Activated CD4-positive, alpha-beta T cell treated with anti-CD3 and anti-CD28 coated beads, Interleukin-2, Interleukin-4, amounts not matched to agents 100 ng/mL and 50 ng/mL, durations not matched to agents 16 hours and 8 hours (primary cell): ENCODE results near the gene TMEM247.

Experiments
- DNase-seq: peaks from one replicate; pipeline ENCODE4 v3.0.0-alpha.2; 2020; ENCODE audit warnings: low spot score

TMEM247 gene

DNA sequence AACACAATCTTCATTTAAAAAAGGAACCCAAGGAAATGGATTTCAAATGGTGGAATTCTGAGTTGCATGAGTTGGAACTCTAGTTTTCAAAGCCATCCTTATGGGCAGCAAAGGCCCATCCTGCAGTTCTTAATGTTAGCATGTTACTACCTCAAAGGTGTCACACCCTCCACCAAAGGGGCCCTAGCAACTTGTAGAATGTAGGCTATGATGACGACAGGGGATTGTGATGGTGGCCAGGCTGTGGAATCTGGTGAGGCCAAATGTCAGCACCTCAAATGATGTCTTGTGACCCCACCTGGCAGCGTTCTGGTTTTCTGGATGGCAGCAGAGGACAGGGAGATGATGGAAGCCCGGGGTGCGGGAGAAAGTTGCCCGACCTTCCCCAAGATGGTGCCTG is at the start of gene TMEM247:
Gene TMEM247 (plus strand): TSS at position 301 of the 400 bp plus-strand sequence.
- DNase-seq = no peak

DNA sequence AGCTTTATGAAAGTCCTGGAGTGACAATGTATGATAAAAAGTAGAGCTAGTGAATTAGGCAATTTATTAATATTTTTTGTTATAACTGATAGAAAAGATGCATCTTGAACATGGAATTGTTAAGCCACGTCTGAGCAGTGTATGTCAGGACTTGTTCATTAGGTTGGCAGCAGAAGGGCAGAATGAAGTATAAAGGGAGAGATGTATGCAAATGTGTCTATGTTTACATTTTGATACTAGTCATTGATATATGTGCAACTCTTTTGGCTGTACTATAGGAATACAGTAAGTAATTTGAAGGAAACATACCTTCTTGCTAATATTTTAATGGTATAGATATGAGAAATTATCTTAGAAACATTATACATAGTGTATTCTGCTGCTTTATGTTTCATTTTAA is 49.0 kb upstream of the TMEM247 start:
- DNase-seq = no peak

DNA sequence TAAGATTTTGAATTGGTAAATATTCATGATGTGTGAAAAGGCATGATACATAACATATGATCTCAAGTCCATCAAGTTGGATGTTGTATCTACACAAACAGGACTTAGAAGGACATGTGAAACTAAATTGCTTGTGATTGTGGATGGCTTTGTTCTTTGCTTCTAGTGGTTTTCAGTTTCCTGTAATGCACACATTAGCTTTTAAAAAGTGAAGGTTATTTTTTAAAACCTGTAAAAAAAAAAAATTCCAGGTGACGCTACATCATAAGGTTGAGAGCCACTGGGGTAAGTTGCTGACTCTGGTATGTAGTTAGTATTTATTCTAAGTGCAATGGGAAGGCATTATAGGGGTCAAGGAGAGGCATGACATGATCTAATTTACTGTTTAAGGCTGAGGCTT is 48.4 kb upstream of the TMEM247 start:
- DNase-seq = no peak

DNA sequence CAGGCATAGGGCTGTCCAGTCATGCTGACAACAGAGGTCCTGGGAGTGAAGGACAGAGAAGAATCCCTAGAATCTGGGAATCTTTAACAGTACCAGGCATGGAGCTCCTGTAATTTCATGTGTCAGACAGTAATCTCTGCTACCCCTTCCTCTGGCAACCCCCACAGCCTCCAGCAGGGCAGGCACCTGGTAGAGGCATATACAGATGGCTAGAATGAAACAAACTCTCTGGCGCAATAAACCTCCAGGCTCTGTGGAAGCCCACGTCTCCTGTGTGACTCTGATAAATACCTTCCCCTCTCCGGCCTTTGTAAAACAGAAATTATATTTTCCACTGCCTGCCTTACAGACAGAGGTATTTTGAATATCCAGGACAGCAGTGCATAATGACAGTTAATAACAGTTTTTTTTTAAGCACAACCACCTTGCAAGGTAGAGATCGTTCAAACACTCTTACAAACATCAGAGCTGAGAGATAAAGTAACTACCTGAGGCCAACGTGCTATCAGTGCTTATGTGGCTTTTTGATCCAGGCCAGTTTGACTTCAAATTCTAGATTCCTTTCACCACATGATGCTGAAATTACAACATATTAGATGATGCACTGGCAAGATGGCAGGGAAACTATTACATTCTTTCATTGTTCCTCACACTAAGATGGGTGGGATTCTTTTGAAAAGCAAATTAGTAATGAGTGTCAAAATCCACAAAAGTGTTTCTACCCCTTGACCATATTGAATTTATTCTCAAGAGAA is 47.7 kb upstream of the TMEM247 start:
- no peak for DNase-seq

DNA sequence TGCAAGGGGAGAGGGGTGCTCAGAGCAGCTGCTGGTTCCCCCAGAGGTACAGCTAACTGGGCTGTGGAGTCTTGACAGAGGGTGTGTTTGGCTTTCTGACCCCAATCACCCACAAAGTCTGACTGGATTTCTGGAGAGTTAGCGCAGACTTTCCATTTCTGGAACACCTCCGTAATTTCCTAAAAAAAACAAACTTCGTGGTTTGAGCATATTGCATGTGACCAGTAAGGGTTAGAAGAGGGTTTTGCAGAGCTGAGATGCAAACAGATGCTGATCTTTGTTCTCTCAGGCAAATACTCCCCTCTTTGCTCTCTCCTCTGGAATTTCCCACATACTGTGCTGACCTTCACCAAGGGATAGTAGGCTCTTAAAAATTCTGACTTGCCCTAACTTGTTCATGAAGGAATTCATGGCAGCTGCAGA is 44.5 kb upstream of the TMEM247 start:
- no peak for DNase-seq

DNA sequence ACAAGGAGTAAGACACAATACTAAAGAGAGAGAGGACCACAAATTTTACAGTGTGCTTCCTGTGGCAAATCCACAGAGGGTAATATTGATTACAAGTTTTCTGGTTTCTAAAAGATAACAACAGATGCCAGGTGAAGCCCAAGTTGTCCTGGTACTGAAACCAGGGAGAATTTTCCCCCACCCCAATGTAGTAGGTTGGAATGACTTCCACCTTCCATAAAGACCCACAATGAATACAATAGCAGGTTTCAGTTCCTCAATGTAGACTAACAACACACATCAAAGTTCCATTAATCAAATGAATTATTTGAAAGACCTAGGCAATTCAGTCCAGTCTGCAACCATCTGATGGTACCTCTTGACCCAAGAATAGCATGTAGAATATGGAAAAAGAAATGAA is 44.0 kb upstream of the TMEM247 start:
- no peak for DNase-seq

DNA sequence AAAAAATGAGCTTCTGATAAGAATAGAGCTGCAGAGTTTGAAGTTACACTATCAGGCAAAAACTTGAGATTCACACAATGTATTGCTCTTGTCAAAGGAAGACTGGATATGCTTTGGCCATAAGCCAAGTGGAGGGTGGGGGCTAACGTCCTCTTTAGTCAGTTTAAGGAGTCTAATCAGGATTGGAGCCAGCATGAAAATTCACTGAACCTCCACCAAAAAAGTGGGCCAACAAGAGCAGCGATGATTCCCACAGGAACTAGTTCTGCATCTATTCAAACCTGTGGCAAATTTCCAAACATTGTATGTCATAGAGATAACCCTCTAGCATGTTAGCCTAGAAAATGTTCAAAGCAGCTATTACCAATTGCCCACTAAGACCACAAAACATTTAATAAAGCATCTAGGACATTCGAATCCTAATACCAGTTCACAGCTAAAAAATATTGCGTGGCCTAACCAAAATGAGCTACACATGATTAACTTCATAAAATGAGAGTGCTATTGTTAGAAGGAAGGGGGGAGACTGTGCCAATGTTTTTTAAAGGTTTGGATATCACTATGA is 43.5 kb upstream of the TMEM247 start:
- no peak for DNase-seq

DNA sequence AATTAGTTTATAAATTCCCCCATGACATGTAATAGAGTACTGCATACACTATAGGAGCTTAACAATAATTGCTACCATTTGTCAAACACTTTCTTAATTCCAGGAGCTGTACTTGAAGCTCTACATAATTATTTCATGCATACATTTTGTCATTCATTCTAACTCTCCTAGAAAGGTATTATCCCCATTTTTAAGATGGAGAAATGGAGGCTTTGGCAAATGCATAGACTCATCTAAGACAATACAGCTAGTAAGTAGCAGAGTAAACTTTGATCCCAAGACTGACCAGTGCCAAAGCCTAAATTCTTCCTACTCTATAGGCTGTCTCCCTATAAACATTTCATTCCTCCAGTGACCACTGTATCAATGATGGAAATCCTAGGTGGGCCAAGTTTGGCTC is 42.6 kb upstream of the TMEM247 start:
- no peak for DNase-seq

DNA sequence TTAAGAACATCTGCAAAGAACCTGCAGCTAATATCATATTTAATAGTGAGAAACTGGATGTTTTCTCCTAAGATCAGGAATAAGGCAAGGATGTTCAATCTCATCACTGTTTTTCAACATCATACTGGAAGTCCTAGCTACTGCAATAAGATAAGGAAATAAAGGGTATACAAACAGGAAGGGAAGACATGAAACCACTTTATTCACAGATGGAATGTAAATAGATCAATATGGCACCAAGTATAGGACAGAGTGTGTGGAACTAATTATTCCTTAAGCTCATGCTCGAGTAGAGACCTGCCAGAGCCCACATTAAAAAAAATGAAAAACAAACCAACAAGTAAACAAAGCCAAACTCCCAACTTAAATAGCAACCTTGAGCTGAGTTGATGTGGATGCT is 41.3 kb upstream of the TMEM247 start:
- no peak for DNase-seq

DNA sequence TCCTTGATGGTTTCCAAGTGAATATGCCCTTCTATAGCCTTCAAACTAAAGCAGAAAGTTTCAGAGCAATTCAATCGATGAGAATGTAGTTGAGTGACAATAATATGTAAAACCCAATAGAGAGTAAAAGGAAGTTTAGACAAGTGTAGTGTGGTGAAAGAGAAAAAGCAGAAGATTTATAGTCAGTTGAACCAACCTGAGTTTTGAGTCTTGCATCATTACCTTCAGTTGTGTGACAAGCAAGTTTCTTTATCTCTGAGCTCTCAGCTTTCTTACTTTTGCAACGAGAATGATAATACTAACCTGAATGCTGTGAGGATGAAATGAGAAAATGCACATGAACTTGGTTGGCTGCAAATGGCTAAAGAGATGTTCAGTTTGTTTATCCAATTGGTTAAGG is 40.6 kb upstream of the TMEM247 start:
- DNase-seq = no peak

DNA sequence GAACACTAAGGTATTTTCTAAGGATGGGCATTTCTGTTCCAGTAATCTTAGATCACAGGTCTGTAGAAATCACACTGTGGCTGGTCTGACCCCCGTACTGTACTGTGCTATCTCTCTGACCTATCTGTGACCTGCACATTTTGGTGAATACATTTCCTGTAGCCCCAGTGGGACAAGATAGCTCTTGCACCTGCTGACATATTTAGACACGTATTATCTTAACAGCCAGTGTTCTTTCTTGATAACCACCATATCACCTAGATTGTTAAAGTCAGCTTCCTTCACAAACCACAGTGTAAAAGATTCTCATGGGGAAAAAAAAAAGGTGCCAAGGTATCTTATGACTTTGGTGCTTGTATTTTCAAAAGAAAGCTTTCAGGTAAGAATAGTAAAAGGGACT is 39.8 kb upstream of the TMEM247 start:
- DNase-seq = peak; percentile 8

DNA sequence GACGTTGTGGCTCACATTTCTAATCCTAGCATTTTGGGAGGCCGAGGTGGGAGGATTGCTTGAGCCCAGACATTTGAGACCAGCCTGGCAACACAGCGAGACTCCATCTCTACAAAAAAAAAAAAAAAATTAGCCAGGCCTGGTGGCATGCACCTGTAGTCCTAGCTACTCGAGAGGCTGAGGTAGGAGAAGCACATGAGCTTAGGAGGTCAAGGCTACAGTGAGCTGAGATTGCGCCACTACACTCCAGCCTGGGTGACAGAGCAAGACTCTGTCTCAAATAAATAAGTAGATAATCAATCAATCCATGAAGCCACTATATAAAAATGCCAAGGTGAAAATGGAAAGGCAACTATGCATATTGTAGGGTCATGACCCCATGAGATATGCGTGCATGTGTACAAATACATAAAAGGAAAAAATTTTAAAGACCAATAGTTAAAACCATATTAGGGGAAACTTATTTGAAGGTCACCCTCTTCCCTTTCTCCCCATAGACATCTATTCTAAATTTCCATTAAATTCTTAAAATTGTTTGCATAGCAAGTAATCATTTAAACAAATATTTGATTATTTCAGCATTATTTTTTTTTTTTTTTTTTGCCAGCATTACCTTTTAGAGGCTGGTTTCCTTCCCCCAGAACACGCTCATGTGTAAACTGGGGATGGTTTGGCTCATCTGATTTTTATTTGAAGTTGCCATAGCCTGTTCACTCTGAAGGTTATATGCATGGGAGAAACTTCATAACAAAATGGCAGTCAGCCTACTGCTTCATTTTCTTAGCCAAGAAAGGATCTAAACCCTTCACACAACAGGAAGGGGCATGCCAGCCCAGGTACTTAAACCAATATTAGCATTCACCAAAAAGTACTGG is 37.3 kb upstream of the TMEM247 start:
- no peak for DNase-seq

DNA sequence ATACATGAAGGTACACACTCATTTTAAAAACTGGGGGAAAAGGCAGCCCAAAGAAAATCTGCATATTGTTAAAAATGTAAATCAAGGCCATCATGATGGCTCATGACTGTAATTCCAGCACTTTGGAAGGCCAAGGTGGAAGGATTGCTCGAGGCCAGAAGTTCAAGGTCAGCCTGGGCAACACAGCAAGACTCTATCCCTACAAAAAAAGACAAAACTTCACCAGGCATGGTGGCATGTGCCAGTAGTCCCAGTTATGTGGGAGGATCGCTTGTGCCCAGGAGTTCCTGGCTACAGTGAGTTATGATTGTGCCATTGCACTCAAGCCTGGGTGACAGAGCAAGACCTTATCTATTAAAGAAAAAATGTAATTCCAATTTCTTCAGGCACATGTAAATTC is 34.6 kb upstream of the TMEM247 start:
- DNase-seq = no peak

DNA sequence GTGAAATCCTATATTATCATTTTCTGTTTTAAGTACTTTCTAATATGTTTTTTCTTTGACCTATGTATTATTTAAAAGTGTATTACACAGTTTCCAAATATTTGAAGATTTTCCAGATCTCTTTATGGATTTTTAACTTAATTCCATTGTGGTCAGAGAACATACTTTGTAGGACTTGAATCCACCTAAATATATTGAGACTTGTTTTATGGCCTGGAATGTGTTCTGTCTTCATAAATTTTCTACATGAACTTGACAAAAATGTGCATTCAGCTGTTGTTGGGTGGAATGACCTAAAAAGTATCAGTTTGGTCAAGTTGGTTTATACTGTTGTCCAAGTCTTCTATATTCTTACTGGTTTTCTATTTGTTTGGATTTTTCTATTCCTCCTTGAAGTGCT is 33.8 kb upstream of the TMEM247 start:
- no peak for DNase-seq

DNA sequence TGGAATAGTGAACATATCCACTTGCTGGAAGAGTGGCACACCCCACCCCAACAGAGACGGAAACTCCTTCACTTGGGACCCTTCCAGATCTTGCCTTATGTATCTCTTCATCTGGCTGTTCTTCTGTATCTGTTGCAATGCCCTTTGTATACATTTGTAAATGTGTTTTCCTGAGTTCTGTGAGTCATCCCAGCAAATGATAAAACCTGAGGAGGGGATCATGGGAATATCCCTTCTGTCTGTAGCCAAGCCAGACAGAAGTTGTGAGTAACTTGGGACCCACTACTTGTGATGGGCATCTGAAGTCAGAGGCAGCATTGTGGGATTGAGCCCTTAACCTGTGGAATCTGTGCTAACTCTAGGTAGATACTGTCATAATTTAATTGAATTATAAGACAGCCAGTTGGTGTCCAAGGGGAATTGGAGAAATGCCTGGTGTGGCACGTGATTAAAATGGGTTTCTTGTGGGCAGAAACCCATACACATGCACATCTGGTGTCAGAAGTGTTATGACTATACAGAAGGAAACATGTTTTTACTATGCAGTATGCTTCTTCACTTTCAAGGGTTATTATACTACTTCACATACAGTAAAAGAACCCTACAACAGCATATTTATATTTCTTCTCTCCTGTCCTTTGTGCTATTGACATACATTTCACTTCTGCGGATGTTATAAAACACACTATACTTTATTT is 32.3 kb upstream of the TMEM247 start:
- DNase-seq = no peak

DNA sequence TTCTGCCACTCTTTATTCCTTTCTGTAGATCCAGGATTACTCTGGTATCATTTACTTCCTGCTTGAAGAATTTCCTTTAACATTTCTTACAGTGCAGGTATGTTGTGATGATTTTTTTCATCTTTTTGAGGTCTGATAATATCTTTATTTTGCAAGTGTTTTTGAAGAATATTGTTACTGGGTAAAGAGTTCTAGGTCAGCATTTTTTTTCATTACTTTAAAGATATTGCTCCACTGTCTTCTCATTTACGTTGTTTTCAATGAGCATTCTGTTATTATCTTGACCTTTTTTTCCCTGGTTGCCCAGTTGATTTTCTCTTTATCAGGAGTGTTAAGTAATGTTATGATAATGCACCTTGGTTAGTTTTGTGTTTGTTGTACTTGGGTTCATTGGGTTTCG is 31.7 kb upstream of the TMEM247 start:
- DNase-seq = no peak

DNA sequence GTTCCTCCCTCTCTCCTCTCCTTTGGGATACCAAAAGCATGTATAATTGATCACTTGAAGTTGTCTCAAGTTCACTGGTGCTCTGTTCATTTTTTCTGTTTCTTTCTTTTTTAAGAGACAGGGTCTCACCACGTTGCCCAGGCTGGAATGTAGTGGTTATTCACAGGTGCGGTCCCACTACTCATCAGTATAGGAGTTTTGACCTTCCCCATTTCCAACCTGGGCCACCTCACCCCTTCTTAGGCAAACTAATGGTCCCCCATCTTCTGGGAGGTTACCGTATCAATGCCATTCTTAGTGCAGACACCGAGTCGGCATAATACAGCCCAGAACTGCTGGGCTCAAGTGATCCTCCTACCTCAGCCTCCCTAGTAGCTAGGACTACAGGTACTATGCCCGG is 31.3 kb upstream of the TMEM247 start:
- no peak for DNase-seq

DNA sequence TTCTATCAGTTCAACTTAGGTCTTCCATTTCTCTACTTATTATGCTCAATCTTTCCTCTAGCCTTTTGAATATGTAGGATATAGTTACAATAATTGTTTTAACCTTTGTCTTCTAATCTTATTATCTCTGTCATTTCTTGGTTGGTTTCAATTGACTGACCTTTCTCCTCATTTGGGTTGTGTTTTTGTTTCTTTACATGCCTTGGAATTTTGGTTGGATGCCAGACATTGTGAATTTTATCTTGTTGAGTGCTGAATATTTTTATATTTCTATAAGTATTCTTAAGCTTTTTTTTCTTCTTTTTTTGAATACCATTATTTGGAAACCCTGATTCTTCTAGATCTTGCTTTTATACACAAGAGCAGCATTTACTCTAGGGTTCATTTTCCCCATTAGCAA is 30.7 kb upstream of the TMEM247 start:
- DNase-seq = no peak

DNA sequence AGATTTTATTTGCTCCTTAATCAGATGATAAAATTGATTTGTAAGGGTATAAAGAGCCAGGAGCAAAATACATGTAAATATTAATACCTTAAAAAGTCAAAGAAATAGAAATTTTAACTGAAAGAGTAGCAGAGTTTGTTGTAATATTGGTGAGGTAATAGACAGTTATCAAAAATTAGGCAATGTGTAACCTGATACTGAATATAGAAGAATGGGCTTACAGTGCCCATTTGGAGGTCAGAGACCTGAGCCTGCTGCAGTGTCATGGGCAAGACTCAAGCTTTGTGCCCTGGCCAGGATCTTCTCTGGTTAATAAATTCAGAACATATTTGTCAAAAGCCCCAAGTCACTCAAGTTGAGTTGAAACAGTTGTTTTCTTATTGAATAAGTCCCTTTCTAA is 29.7 kb upstream of the TMEM247 start:
- no peak for DNase-seq

DNA sequence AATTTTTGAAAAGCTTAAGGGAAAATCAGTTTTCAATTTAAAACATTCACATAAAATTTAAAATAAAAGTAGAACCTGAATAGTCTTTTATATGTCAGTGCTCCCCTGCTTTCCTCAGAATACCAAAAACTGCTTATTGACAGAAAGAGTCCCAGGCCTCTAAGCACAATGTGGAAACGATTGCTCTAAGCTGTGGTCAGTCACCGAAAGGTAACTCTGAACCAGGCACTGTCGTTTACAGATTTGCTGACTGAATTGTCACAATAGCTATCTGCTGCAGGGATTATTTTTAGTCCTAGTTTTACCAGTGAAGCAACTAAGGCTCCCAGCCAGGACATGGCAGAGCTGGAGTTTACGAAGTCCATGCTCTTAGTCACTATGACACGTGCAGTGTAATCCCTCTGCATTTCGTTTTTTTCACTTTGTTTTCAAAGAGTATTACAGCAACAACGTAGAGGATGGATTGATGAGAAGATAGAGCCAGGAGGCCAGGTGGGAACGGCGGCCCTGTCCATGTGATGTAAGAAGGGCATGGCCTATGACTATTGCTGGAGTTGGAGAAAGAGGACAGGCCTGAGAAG is 28.1 kb upstream of the TMEM247 start:
- DNase-seq = no peak

DNA sequence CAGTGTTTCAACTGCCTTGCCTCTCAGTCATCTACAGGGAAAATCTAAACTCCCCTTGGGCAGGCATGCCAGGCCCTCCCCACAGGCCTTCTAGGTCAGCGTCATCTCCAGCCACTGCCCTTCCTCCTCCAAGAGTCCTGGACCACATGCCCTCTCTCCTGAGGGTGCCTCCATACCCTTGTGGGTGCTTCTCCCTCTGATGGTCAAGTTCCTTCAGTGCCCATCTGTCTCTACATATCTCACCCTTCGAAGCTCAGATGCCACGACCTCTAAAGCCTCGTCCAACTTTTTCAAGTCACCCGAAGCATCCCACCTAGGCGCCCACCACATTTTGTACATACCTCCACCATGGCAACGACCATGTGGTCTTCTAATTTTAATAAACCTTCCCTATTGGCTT is 22.6 kb upstream of the TMEM247 start:
- DNase-seq = no peak
